Stimulated activated CD8-positive, alpha-beta memory T cell treated with anti-CD3 and anti-CD28 coated beads, Interleukin-7, amount 100 ng/mL, for 48 hours (primary cell): Measurements from ENCODE around the gene CAGE1.
"Not testable (repeated sequence)": the region's sequence is repeated elsewhere in the genome, so short reads cannot be mapped to it uniquely, and the experiment has no call there.

ENCODE experiments used
- DNase-seq, 2 donors: peaks; one replicate each; pipeline ENCODE4 v3.0.0-alpha.2; 2020; ENCODE audit warnings: low read depth in 1 of 2; ENCODE audit errors: extremely low read depth in 1 of 2

Gene CAGE1

DNA sequence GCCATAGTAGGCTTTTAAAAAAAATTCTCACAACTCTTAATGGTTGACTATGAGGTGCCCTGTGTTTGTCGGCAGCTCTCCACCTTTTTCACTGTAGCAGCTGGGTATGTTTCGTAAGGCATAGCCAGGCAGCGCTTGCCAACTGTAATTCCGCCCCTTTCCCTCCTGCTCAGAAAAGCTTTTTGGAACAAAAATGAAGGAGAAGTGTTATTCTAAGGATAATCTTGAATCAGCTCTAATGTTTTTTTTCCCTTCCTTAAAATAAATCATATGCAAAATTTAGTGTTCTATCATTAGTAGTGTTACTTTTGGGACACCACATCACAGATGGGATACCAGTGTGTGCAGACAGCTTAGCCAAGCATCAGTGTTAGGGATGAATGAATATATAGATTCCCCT is 21.3 kb upstream of the CAGE1 start:
- DNase-seq = no peak

DNA sequence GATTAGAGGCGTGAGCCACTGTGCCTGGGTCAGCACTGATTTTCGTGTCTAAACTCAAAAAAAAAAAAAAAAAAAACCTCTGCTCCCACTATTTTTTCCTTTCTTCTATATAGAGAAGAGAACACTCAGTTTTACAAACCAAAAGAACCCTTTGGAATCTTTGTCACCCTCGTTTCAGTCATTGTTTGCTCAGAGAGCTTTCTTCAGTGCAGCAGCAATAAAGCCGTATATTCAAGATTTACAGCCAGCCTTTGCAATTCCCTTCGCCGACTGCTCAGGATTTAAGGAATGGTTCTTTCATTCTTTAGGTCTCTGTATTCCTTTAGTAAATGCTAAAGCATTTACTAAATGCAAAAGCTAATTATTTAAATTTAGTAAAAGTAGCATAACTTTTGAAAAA is 20.2 kb upstream of the CAGE1 start:
- DNase-seq = no peak

- DNase-seq = no peak
Measured at GRCh38 chr6:7406743-7407142, 17.2 kb upstream of the CAGE1 start.

DNA sequence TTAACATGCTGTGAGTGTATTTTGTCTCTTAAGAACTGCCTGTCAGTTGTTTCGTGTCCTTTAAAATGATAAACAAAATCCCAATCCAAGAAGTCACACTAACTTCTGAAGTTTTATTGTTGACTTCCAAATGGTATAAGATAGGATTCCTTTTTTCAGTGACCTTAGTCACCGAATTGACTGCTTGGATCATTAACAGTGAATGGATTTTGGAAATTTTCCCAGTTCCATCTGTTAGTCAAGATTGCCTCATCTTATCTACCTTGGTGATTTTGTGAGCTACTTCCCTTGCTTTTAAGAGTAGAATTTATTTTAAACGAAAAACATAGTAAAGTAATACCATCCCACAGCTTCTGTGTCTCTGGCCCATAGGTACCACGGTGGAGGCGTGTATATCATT is 15.0 kb upstream of the CAGE1 start:
- DNase-seq = no peak

- no peak for DNase-seq
Measured at GRCh38 chr6:7402716-7403115, 13.2 kb upstream of the CAGE1 start.

DNA sequence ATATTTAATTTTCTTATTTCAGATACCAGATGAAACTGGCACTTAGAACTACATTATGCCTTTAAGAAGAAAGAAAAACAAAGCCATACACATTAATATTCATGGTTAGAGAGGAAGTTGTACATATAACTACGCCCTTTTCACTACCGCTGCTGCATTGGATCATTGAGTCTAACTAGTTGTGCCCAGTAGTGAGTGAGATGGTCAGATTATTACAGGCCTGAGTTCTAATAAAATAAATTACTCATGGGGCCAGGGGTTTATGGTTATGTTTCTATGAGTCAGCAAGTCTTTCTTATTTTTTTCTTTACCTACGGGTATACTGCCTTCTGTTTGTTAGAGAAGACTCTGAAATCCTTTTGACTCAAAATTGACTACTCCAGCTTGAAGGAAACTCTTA is 11.5 kb upstream of the CAGE1 start:
- no peak for DNase-seq

- DNase-seq = no peak
Measured at GRCh38 chr6:7392402-7392801, 2.9 kb upstream of the CAGE1 start.

DNA sequence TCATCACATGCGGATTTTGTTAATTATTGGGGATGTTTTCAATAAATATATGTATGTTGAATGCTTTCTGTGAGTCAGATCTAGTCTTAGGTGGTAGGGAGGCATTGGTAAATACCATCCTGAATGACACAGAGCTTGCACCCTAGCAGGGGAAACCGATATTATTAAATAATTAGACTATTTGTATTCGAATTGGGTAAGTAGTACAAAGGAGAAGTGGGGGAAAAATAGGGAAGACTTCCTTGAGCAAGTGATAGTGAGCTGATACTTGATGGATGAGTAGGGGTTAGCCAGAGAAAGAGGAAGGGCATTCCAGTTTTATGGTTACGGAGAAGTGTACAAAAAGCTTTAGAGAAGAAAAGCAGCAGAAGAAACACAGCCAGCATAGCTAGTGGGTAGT is 1.6 kb upstream of the CAGE1 start:
- DNase-seq = no peak

GRCh38 chr6:7390226-7390878 is 810 bp upstream of the CAGE1 start:
- DNase-seq = no peak

- no peak for DNase-seq
Measured at GRCh38 chr6:7389162-7389450, 436 bp downstream of the CAGE1 start.

DNA sequence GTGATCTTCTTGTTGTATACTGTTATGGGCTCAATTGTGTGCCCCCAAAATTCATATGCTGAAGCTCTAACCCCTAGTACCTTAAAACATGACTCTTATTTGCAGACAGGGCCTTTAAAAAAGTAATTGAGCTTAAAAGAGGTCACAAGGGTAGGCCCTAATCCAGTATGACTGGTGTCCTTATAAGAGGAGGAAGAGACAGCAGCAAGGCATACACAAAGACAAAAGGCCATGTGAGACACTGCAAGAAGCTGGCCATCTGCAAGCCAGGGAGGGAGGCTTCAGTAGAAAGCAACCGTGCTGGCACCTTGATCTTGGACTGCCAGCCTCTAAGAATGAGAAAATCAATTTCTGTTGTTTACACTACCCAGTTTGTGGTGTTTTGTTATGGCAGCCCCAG is 8.4 kb downstream of the CAGE1 start:
- no peak for DNase-seq

DNA sequence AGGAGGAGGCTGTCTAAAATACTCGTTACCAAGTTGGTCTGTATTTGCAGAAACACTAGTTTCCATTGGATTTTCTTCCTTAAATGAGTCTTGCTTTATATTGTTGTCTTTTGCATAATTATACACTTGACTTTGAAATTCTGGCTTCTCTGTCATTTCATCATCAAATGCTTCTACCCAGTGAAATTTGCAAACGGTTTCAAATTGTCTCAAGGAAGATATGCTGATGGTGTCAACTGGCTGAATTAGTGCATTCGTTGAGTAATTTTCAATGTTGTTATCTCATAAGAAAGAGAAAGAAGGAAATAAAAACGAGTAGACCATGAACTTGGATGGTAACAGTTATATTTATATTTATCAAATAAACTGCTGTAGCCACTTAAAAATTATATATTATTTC is 10.8 kb downstream of the CAGE1 start:
- DNase-seq = no peak

DNA sequence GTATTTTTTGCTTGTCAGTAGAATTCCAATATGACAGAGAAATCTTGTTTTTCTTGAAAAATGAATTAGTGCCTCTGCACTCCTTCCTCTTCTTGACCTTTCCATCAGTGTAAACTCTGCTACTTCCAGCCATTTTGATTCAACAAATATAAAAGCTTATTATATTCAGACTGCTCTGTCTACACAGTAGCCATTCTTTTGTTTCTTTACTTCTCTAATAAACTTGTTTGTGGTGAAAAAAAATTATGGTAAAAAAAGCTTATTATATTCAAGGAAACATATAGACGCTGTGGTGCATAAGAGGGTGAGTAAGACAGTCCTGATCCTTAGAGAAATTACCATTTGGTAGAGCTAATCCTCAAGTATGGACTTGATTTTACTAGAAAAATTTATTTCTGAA is 11.6 kb downstream of the CAGE1 start:
- DNase-seq = no peak

DNA sequence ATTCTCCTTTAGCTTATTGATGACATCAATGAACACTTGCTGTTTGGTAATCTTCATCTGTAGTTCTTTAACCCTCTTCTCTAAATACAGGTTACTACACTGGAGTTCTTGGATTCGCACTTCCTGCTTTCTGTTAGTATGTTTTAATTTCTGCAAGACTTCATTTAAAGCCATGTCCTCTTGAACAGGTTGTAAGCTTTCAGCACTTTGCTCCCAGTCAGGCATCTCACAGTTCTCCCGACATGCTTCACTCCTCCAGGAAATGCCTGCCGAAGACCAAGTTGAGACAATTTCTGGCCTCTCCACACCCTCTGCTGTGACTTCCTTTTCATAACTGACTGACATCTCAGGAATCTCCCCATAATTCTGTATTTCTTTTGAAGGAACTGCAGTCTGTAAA is 15.8 kb downstream of the CAGE1 start:
- no peak for DNase-seq

DNA sequence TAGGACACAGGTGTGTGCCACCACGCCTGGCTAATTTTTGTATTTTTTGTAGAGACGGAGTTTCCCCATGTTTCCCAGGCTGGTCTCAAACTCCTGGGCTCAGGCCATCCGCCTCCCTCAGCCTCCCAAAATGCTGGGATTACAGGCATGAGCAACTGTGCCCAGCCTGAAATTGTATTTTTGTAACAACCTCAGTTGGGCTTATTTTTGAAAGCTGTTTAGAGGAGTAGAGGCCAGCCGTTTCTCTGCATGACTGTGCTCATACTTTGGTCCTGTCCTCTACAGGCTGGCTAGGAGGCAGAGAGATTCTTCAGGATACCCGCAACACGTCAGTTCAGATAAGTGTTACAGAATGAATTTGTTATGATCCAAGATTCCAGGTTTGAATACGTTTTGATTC is 22.1 kb downstream of the CAGE1 start:
- no peak for DNase-seq

- DNase-seq = not testable (repeated sequence)
Measured at GRCh38 chr6:7351916-7352315, 37.6 kb downstream of the CAGE1 start.

DNA sequence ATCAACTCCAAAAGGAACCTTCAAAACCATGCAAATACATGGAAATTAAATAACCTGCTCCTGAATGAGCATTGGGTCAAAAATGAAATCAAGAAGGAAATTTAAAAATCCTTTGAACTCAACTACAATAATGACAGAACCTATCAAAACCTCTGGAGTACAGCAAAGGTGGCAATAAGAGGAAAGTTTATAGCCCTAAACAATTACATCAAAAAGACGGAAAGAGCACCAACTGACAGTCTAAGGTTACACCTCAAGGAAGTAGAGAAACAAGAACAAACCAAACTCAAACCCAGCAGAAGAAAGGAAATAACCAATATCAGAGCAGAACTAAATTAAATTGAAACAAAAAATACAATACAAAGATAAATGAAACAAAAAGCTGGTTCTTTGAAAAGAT is 39.0 kb downstream of the CAGE1 start:
- DNase-seq = not testable (repeated sequence)

DNA sequence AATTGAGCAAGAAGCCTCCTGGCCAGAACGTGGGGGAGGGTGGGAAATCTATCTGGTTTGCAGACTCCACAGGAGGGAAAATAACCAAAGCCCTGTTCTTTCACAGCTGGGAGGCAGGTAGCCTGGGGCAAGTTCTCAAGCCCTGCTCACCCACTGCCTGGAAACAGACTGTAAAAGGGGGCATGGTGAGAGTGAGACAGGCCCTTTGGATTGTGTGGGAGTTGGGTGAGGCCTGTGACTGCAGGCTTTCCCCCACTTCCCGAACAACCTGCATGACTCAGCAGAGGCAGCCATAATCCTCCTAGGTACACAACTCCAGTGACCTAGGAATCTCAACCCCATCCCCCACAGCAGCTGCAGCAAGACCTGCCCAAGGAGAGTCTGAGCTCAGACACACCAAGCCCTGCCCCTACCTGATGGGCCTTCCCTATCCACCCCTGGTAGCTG is 42.0 kb downstream of the CAGE1 start:
- DNase-seq = not testable (repeated sequence)

GRCh38 chr6:7344773-7345450 is 44.6 kb downstream of the CAGE1 start:
- not testable (repeated sequence) for DNase-seq

DNA sequence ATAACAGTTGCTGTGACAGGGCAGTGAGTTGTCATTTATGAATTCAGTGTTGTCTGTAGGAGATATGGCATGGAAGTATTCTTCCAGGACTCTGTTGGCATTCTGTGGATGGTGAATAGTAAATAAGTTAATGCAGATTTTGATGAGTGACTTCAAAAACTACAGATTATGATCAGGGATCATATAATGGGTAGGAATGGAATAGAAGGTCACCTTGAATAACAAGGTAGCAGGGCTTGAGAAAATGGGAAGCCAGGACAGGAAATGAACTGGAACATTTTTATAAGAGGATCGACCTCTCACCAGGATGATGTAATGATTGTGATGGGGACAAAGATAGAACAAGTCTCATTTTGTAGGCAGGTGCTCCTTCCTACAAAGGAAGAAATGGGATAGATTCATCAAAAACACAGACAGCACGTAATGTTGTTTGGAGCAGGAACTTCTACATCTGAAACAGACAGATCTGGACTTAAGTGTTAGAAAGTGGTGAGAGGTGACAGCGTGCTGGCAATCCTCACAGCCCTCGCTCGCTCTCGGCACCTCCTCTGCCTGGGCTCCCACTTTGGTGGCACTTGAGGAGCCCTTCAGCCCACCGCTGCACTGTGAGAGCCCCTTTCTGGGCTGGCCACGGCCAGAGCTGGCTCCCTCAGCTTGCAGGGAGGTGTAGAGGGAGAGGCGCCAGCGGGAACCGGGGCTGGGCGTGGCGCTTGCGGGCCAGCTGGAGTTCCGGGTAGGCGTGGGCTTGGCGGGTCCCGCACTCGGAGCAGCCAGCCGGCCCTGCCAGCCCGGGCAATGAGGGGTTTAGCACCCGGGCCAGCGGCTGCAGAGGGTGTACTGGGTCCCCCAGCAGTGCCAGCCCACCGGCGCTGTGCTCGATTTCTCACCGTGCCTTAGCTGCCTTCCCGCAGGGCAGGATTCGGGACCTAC is 45.7 kb downstream of the CAGE1 start:
- no peak for DNase-seq

- DNase-seq = no peak
Measured at GRCh38 chr6:7341989-7342742, 47.4 kb downstream of the CAGE1 start.
